A375 (cell line): ENCODE measurements around the gene CASP6. TPM values are rescaled to one million over a fixed set of nuclear protein-coding genes. Genes with fewer than 3 reads are reported as not detected.

Experiments used
- small RNA-seq: library from RNA; depleted of rRNA; stranded (forward); fragments of <200 nt; gene quantifications from one replicate; pipeline ENCODE3, GENCODE V24; 2014
- total RNA-seq: library from RNA; depleted of rRNA; stranded (reverse); fragments of >200 nt; shearing (Covaris generic); gene quantifications from 2 replicates; pipeline ENCODE4 v1.2.3, GENCODE V29; 2014; rRNA removed

Gene CASP6
- total RNA-seq: 6.3 and 13.9 TPM in 2 replicates

GRCh38 chr4:109702950-109703663 lies at the start of gene CASP6:
TSS of gene CASP6 (minus strand) at chr4:109703445. CDS start at chr4:109703395, 50 bp downstream.

GRCh38 chr4:109729718-109730618 lies 26.7 kb upstream of the CASP6 start, which contains the start of gene PLA2G12A:
TSS of gene PLA2G12A (minus strand) at chr4:109730070. CDS start at chr4:109729809, 261 bp downstream.

Small RNA genes lying within 50 kb of the gene (small RNA-seq; reads per million reads assigned to genes)
- gene HIGD1AP14: not detected

Other genes starting within 250 kb of the CASP6 start
- 19.9 and 30.7 TPM in 2 replicates for gene MCUB, start 143.2 kb downstream of the CASP6 start, total RNA-seq
- gene PLA2G12A, start 26.6 kb upstream of the CASP6 start, total RNA-seq: 7.2 and 9.9 TPM in 2 replicates
- 9.8 and 11.4 TPM in 2 replicates for gene CFI, start 98.6 kb upstream of the CASP6 start, total RNA-seq
- 26.4 and 30.1 TPM in 2 replicates for gene GAR1, start 112.3 kb upstream of the CASP6 start, total RNA-seq
- gene RRH, start 124.5 kb upstream of the CASP6 start, total RNA-seq: not detected in 2 replicates
- gene LRIT3, start 144.7 kb upstream of the CASP6 start, total RNA-seq: 0.13 TPM in 1 of 2 replicates, not detected in the other
- 0.24 and 0.57 TPM in 2 replicates for gene EGF, start 209.4 kb upstream of the CASP6 start, total RNA-seq